Activated T-cell treated with anti-CD3 and anti-CD28 coated beads for 24 hours (primary cell): ENCODE measurements around the gene RPP38.

ENCODE experiments used
- DNase-seq: peaks from one replicate; pipeline ENCODE4 v3.0.0-alpha.2; 2020; ENCODE audit warnings: low read depth

The RPP38 gene

DNA sequence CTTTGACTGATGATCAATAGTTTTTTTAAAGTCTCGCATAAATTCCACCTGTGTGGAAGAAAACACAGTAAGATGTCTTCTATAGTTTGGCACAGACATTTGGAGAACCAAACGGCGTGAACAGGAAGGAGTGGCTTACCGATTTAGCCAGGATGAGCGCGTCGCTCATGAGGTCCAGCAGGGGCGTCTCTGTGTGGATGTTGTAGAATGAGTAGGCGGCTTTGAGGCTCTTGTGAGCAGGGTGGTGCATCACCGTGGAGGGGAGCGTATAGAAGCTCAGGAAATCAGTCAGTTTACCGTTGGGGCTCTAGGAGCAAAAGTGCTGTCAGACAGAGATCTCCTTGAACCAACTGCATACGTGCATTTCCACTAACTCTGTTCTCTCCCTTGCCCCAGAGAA, 15.5 kb downstream of the RPP38 start:
- no peak for DNase-seq

- no peak for DNase-seq
These were observed 16.6 kb downstream of the RPP38 start for GRCh38 chr10:15113766-15114165.

DNA sequence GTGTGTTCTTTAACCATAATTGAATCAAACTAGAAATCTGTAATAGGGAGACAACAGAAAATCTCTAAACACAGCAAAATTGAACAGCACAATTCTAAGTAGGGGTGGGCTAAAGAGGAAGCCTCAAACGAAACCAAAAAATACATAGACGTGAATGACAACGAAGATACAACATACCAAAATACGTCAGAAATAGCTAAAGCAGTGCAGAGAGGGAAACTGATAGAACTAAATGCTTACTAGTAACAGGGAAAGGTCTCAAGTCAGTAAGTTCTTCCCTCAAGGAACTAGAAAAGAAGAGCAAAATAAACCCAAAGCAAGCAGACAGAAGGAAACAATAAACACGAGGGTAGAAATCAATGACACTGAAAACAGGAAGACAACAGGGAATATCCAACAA, 19.1 kb downstream of the RPP38 start:
- DNase-seq = no peak

GRCh38 chr10:15118615-15119014, 21.5 kb downstream of the RPP38 start:
- no peak for DNase-seq

DNA sequence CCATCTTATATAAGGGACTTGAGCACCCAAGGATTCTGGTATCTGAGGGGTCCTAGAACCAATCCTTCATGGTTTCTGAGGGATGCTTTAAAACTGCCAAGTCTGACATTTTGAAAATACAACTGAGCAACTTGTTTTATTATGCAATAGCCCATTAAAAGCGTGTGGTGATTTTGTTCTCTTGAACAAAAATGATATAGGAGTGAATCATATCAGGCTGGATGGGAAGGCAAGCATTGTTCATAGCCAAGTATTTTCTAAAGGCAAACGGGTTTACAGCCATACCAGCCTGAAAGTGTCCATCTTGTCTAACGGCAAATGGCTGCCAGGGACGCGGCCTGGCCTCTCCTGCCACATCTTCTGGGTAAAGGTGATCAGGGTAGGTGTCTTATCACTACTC, 23.4 kb downstream of the RPP38 start:
- no peak for DNase-seq

GRCh38 chr10:15121707-15122106, 24.6 kb downstream of the RPP38 start:
- DNase-seq = no peak

- no peak for DNase-seq
These were observed 25.4 kb downstream of the RPP38 start for GRCh38 chr10:15122477-15123030.

DNA sequence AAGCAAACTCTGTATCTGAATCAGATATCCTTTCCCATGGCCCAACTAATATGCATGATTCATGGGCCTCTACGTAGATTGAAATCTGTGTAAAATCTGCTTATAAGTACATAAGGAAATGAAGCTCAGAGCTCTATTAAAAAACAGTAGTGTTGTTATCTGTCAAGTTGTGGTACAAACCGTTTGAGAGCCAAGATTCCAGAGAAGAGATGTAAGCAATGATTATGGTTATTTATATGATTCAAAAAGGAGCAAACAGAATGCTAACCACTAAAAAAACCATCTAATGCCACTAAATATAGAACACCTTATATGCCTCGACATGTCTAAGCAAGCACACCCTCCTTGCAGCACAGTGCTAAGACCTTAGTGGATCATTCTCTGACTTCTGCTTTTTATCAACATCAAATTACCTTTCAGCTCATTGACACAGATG, 26.6 kb downstream of the RPP38 start:
- no peak for DNase-seq

GRCh38 chr10:15124190-15124589, 27.0 kb downstream of the RPP38 start:
- DNase-seq = no peak

GRCh38 chr10:15124908-15125307, 27.8 kb downstream of the RPP38 start:
- no peak for DNase-seq

DNA sequence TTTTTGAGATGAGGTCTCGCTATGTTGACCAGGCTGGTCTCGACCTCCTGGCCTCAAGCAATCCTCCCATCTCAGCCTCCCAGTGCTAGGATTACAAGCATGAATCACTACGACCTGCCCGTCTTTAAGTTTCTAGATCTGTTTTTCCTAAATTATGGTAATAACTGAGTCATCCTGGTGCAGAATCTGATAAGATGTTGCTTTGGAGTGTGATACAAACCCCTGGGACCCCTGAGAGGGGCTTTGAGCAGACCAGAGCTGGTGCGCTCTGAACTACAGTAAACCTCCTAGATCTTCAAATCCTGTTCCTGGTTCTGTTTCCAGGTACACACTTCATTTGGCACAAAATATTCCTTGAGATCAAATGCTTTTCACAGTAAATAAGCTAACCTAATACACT, 34.2 kb downstream of the RPP38 start:
- DNase-seq = no peak

DNA sequence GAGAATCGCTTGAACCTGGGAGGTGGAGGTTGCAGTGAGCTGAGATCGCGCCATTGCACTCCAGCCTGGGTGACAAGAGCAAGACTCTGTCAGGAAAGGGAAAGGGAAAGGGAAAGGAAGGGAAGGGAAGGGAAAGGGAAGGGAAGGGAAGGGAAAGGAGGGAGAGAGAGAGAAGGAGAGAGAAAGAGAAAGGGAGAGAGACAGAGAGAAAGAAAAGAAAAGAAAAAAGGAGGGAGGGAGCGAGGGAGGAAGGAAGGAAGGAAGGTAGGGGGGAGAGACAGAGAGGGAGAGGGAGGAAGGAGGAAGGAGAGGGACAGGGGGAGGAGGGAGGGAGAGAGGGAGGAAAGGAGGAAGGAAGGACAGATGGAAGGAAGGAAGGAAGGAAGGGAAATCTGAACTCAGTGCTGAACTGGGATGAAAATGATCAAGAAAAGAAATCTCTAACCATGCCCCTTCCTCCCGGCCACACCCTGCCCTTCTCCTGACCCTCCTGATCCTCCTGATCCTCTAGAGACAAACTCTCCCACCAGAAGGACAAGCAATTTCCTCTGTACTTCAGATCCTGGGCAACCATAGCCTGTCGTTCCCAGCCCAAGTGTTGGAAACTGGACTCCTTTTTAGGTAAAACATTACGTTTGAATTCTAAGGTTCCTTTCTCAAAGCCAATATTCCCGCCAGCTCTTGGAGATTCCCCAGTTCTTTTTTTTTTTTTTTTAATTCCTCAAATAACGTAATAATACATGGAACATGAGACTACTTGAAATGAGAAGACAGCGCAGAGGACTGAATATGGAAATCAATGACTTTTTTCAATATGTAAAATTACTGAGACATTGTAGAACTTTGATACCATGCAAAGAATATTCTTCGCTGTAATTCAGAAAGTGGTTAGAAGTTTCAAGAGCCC, 39.2 kb downstream of the RPP38 start:
- no peak for DNase-seq

DNA sequence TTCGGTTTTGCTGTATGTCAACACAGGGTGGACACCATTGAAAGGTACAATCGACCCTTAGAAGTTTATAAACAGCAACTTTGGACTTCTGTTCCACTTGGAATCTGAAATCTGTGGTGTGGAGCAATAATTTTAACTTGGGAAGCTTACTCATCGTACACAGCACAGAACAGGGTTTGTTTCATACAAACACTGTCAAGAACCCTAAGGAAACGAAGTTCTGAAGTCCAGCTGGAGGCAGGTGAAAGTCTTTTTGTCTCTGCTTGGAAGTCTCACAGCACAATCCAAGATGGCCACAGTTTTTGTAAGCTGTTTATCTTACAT, 39.8 kb downstream of the RPP38 start:
- no peak for DNase-seq

DNA sequence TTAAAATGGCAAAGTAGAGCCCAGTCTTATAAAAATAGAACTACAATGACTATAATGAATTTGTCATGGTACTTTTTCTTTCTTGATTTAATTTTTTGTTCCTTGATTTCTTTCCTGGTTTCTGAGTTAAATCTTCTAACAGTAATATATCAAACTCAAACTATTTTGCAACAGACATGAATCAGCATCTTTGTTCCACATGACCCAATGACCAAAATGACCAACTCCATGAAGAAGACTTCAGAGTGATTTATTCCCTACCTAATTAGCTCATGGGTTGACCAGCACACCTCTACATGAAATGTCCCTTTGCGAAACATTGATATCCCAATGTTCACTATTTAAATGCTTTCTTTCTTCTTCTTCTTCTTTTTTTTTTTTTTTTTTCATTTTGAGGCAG, 40.5 kb downstream of the RPP38 start:
- no peak for DNase-seq

- no peak for DNase-seq
These were observed 43.5 kb downstream of the RPP38 start for GRCh38 chr10:15140698-15141097.

GRCh38 chr10:15141136-15142054, 44.2 kb downstream of the RPP38 start:
- peak; percentile 31 for DNase-seq

DNA sequence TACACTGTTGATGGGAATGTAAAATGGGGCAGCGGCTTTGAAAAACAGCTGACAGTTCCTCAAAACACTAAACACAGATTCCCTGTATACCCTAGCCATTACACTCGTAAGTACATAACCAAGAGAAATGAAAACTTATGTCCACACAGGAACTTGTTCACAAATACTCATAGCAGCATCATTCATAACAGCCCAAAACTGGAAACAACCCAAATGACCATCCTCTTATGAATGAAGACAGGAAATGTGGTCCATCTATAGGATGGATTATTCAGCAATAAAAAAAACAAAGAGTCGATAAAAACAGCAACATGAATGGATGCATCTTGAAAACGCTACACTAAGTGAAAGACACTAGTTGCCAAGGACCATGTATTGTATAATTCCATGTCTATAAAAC, 47.6 kb downstream of the RPP38 start:
- DNase-seq = no peak

- no peak for DNase-seq
These were observed 49.2 kb downstream of the RPP38 start for GRCh38 chr10:15146366-15146765.

DNA sequence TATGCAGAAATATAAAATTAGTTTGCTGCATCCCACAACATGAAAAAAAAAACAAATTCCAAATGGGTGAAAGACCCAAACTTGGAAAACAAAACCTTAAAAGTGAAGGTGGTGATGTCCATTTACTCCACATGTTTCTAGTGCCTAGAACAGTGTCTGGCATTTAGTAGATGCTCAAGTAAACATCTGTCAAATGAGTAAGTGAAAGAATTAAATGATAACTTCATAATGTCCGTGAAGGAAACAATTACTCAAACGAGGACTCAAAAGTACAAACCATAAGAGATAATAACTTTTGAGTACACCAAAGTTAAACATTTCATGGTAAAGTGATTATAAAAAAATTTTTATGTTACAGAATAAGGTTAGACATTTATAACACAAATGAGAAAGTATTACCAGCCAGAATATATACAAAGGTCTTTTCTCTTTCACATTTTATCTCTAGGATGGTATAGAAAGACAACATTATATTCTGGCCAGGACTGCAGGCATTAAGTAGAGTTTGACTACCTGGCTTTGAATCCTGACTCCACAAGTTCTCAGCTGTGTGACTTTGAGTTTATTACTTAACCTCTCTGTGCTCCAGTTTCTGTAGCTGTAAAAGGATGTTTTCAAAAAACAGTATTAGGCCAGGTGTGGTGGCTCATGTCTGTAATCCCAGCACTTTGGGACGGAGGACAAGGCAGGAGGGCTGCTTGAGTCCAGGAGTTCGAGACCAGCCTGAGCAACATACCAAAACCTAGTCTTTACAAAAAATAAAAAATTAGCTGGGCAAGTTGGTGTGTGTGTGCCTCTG, 50.6 kb downstream of the RPP38 start:
- DNase-seq = no peak

DNA sequence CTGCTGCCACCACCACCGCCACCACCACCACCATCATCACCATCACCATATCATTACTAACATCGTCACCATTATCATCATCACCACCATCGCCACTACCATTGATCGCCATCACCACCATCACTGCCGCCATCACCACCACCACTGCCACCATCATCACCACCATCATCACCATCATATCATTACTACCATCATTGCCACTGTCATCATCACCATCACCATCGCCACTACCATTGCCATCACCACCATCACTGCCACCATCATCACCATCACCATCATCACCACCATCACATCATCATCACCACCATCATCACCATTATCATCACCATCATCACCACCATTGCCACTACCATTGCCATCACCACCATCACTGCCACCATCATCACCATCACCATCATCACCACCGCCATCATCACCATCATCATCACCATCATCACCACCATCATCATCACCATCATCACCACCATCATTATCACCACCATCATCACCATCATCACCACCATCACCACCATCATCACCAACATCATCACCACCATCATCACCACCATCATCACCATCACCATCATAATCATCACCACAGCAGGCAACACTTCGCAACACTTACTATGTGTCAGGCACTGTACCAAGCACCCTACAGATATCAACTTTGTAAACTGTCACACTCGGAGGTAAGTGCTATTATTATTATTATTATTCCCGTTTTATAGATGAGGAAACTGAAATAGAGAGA, 52.1 kb downstream of the RPP38 start:
- no peak for DNase-seq

DNA sequence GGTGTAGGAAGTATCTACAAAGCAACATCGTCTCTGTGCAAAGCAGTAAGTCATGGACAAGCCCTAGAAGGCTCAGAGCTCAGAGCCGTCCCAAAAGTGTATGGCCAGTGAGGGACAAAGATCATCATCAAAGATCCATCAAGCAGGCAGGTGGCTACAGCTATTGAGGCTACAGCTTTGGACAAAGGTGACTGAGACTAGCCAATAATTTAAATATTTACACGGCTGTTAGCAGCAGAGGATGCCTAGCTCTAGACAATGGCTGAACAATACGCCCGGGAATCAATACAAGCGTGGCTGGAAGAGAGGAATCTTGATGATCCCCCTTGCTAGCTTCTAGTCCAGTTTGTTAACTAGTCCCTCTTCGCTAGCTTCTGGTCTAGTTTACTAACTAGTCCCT, 53.4 kb downstream of the RPP38 start:
- DNase-seq = no peak
